ENCODE measurements around the gene HYAL2.

GRCh38 chr3:50334339-50335075 lies 12.0 kb upstream of the HYAL2 start:
- TF ChIP-seq CTCF (conservative IDR thresholded peaks at IDR 0.05; ENCODE audit: low read length), result no peak
- no peak for TF ChIP-seq EZH2phosphoT487 (IDR thresholded peaks at IDR 0.05; ENCODE audit: borderline replicate concordance)
